Thyroid gland (tissue), 4 donors: ENCODE results near the gene THRB.

Experiments
- CTCF ChIP-seq, 6 experiments: fragments of 200-600 bp in 3 of 6; fragments of 450-650 bp in 3 of 6; sonication (generic) in 3 of 6; IDR thresholded peaks; one replicate each; pipeline ENCODE4 v1.5.1; 2016 to 2019; ENCODE audit warnings: antibody characterized with exemption in 6 of 6, mild to moderate bottlenecking in 2 of 6, inconsistent platforms in 1 of 6, moderate library complexity in 1 of 6
- POLR2A ChIP-seq, 2 donors: fragments of 450-650 bp; IDR thresholded peaks; one replicate each; pipeline ENCODE4 v1.6.1; 2017; ENCODE audit warnings: antibody characterized with exemption in 2 of 2, mild to moderate bottlenecking in 2 of 2, moderate library complexity in 1 of 2

GRCh38 chr3:24540821-24541220 is 46.2 kb upstream of the THRB start:
- TF ChIP-seq CTCF (IDR thresholded peaks at IDR 0.05): no peak
- TF ChIP-seq POLR2A (IDR thresholded peaks at IDR 0.05): no peak
